ENCODE results near the gene ATP6V0D1.

The ATP6V0D1 gene

DNA sequence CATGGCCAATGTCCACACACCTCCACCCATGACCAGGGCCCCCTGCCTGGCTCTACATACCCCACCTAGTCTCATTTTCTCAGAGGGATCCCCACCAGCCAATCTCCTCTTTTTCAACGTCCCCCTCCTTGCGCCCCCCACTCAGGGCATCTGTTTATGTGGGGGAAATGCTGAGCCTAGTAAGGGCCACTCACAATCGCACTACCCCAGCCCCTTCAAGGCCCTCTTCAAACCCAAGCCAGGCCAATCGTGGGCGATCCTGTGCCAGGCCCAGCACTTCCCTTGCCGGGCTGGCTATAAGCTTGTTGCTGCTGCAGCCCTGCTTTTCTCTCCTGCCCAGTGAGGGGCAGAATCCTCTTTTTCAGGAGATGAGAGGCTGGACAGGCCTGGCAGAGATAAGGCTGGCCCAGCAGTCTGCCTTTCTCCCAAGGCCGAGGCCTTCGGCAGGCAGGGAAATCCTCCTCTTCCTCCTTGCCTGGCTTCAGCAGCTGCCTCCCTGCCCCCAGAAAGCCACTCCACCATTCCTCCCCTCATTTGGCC lies 33.9 kb downstream of the ATP6V0D1 start:
- TF ChIP-seq ZFX (IDR thresholded peaks at IDR 0.05) (no peak), CTCF (conservative IDR thresholded peaks at IDR 0.05) (no peak)
- peak overlapping the region; percentile 82 for H3K27ac ChIP-seq

DNA sequence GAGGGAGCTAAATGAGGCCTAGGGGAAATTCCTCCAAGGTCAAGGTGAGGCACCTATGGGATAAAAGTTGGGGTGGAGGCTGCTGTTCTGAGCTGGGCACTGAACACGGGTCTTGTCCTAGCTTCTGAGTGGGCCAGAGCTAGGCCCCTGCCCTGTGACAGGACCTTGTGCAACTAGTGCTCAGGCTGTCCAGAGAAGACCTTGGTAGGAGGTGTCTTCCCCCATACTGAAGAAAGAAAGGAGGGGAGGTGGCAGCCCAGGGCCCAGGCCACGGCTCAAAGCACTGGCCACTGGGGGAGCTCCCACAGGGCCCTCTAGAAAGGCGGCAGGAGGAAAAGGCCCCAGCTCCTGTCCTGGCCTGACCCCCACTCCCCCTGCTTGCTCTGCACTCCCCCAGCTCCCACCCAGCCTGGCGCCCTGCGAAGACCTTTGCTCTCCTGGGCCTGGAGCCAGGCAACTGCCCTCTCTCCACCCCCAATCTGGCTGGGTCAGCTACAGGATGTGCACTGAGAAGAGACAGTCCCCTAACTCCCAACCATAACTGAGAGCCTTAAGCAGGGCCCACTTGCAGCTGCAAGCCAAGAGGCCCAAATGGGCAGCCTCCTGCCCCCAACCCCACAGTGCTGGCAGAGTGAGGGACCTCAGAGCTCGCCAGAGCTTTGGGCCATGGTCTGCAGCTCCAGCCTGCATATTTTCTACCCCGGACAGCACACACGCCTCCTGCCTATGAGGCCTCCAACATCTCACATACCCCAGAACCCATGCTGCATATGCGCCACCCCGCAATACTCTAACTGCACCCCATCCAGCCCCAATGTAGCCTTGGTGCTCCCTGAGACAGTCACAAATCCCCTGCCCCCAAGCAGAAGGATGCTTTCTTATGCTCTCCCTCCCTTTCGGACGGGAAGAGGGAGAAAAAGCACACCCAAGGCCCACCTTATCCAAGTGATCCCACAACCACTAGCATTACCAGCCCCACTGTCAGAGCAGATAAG lies 34.7 kb downstream of the ATP6V0D1 start:
- H3K27ac ChIP-seq: peak overlapping the region; percentile 82
- TF ChIP-seq ZFX (IDR thresholded peaks at IDR 0.05): no peak
- TF ChIP-seq CTCF (conservative IDR thresholded peaks at IDR 0.05): no peak; the same call in 1 of the 2 replicates

DNA sequence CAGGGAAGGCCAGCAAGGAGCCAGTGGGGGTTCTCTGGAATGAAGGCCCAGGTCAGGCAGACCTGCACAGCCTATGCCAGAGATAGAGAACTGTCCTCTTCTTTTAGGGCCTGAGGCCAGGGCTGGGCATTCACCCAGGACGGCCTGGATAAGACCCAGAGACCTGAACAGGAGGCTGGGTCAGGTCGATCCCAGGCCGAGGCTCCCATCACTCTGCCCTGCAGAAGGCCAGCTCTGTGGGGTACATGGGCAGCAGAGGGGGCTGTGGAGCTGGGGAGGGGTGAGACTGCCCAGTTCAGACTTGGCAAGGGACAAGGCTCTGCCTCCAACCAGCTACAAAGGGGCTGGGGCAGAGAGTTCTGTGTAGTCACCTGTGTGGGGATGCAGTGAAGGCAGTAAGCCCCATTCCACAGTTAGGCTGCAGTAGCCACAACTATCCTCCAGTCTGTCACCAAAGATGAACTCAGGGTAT lies 35.5 kb downstream of the ATP6V0D1 start:
- TF ChIP-seq CTCF (conservative IDR thresholded peaks at IDR 0.05) (no peak; the same call in 1 of the 2 replicates), ZFX (IDR thresholded peaks at IDR 0.05) (no peak)
- H3K27ac ChIP-seq: peak overlapping the region; percentile 82

GRCh38 chr16:67445126-67445426 lies 35.9 kb downstream of the ATP6V0D1 start:
- TF ChIP-seq ZFX (IDR thresholded peaks at IDR 0.05): no peak
- no peak for TF ChIP-seq CTCF (conservative IDR thresholded peaks at IDR 0.05)
- peak overlapping the region; percentile 82 for H3K27ac ChIP-seq

- TF ChIP-seq ZFX (IDR thresholded peaks at IDR 0.05) (no peak), CTCF (conservative IDR thresholded peaks at IDR 0.05) (no peak)
- H3K27ac ChIP-seq: peak overlapping the region; percentile 82
These were observed 36.5 kb downstream of the ATP6V0D1 start for GRCh38 chr16:67444259-67445125.

GRCh38 chr16:67443265-67443664 lies 37.7 kb downstream of the ATP6V0D1 start:
- TF ChIP-seq ZFX (IDR thresholded peaks at IDR 0.05) (no peak), CTCF (conservative IDR thresholded peaks at IDR 0.05) (no peak)
- H3K27ac ChIP-seq: peak overlapping the region; percentile 82
